Stimulated activated naive CD8-positive, alpha-beta T cell treated with anti-CD3 and anti-CD28 coated beads, Interleukin-15, Interleukin-2, amounts not matched to agents 100 ng/mL and 50 ng/mL, for 24 hours (primary cell): ENCODE results near the gene LY6G6D.
A peak's percentile ranks its signal among the peaks of the same experiment; 100 is the strongest.
"Not testable (repeated sequence)": the region's sequence is repeated elsewhere in the genome, so short reads cannot be mapped to it uniquely, and the experiment has no call there.

Source experiments
- H3K27ac Mint-ChIP-seq: one replicate; pipeline ENCODE4 v1.8.0; 2021; ENCODE audit warnings: mild to moderate bottlenecking, mixed read lengths
- H3K27me3 Mint-ChIP-seq: one replicate; pipeline ENCODE4 v1.8.0; 2021; ENCODE audit warnings: mixed read lengths
- H3K36me3 Mint-ChIP-seq: one replicate; pipeline ENCODE4 v1.8.0; 2021; ENCODE audit warnings: low read depth, mixed read lengths
- H3K4me1 Mint-ChIP-seq: one replicate; pipeline ENCODE4 v1.8.0; 2021; ENCODE audit warnings: low read depth, mixed read lengths
- H3K4me3 Mint-ChIP-seq: one replicate; pipeline ENCODE4 v1.8.0; 2021; ENCODE audit warnings: mild to moderate bottlenecking, mixed read lengths
- H3K9me3 Mint-ChIP-seq: one replicate; pipeline ENCODE4 v1.8.0; 2021; ENCODE audit warnings: mixed read lengths

Gene LY6G6D

DNA sequence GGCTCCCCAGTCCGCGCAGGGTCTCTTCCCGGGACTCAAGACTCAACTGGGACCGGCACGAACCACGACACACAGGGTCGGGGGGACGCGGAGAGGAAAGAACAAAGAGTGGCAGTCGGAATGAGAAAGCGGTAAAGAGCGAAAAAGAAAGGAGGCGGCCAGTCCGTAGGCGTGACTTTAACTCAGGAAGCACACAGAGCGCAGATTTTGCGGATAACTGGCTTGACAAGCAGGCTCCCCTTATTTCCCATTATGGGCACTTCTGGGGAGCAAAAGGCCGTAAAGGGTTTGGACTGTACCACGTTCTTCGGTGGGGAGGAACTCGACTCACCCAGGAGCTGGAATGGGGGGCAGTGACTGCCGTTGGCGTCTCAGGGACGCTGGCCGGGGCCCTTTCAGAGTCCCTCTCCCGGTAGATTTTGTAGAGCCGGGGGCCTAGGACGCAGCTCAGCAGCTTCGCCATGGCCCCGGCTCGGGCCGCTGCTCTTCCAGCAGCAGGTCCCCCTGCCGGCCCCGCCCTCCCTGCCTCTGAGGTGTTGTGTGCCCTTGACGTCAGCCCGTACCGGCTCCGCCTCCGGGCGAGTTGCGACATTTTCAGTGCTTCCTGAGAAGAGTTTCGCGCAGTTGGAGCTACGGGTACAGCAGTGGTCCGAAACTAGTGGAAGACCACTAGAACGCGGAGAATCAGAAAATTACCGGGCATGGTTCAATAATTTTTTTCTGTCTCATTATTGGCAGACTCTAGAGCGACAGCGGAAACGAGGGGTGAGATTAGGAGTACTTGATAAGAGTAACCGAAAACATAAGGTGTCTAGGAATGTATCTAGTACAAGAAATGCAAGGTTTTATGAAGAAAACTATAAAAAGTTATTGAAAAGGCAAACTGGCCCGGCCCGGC, 12.1 kb upstream of the LY6G6D start, which contains the start of gene ABHD16A:
ABHD16A (minus strand) TSS at position 506 of the 898 bp plus-strand sequence; CDS start at position 463, 43 bp downstream.
- peaks cover 11% of the 10 kb centered on the region for H3K36me3 Mint-ChIP-seq
- peak within 1 kb of the TSS; percentile 100 for H3K4me3 Mint-ChIP-seq
- no peaks in the 10 kb centered on the region for H3K27me3 Mint-ChIP-seq
- peaks cover 22% of the 10 kb centered on the region for H3K4me1 Mint-ChIP-seq
- H3K27ac Mint-ChIP-seq = peak within 1 kb of the TSS; percentile 98
- no peaks in the 10 kb centered on the region for H3K9me3 Mint-ChIP-seq

DNA sequence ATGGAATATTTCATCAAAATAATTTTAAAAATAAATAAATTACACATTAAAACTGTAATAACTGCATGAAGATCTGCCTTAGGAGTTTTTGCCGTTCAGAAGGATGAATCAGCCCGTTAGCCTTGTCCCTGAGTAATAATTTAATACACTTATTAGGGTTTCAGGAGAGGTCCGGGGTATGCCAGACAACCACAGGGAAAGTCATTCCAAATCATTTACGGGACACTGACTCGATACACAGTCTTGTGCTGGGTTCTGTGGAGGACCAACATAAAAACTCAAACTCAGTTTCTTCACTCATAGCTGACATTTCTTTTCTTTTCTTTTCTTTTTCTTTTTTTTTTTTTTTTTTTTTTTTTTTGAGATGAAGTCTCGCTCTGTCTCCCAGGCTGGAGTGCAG, 9.2 kb upstream of the LY6G6D start:
- Mint-ChIP-seq H3K4me3 (no peak overlapping the region), H3K9me3 (no peaks in the 10 kb centered on the region), H3K4me1 (peaks cover 23% of the 10 kb centered on the region), H3K27me3 (no peaks in the 10 kb centered on the region), H3K36me3 (peaks cover 4% of the 10 kb centered on the region), H3K27ac (no peak overlapping the region)

DNA sequence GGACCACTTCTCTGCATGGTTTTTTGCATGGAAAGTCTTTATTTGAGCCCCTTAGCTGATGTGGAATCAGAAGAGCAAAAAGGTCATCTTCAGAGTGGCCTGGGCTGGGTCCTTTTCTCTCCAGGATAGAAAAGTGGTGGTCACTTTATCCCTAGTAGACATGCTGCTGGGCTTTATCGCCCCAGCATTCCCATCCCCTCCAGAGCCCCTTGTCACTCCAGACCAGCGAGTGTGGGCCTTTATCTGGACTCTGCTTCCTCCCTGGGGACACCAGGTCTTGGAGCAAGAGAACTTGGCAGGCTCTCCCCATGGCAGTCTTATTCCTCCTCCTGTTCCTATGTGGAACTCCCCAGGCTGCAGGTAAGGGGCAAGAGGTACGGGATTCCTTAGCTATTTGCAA, 8.5 kb upstream of the LY6G6D start, which contains the start of gene LY6G6F:
LY6G6F (plus strand) TSS at position 268 of the 400 bp plus-strand sequence; CDS start at position 309, 41 bp downstream.
- Mint-ChIP-seq H3K36me3 (no peaks in the 10 kb centered on the region), H3K4me3 (no peak within 1 kb of the TSS), H3K27me3 (no peaks in the 10 kb centered on the region), H3K4me1 (peaks cover 22% of the 10 kb centered on the region), H3K27ac (no peak within 1 kb of the TSS), H3K9me3 (no peaks in the 10 kb centered on the region)

DNA sequence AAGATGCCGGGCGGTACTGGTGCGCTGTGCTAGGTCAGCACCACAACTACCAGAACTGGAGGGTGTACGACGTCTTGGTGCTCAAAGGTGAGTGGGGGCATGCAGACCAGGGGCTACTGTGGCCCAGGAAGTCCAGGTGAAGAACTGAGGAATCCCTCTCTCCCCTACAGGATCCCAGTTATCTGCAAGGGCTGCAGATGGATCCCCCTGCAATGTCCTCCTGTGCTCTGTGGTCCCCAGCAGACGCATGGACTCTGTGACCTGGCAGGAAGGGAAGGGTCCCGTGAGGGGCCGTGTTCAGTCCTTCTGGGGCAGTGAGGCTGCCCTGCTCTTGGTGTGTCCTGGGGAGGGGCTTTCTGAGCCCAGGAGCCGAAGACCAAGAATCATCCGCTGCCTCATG, 7.4 kb upstream of the LY6G6D start:
- Mint-ChIP-seq H3K27ac (no peak overlapping the region), H3K9me3 (no peaks in the 10 kb centered on the region)

DNA sequence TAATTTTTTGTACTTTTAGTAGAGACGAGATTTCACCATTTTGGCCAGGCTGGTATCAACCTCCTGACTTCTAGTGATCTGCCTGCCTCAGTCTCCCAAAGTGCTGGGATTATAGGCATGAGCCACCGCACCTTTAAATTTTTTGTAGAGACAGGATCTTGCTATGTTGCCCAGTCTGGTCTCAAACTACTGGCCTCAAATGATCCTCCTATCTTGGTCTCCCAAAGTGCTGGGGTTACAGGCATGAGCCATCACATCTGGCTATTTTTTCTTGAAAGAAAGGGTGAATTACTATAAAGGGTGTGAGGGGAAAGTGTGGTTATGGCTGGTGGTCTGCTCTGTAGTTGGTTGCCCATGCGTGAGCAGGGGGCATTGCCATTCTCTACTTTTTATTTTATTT, 6.9 kb upstream of the LY6G6D start:
- H3K4me3 Mint-ChIP-seq = no peak overlapping the region
- no peaks in the 10 kb centered on the region for H3K27me3 Mint-ChIP-seq
- no peaks in the 10 kb centered on the region for H3K36me3 Mint-ChIP-seq
- no peak overlapping the region for H3K27ac Mint-ChIP-seq
- no peaks in the 10 kb centered on the region for H3K9me3 Mint-ChIP-seq
- peaks cover 14% of the 10 kb centered on the region for H3K4me1 Mint-ChIP-seq

More for the DNA sequence above, 7.4 kb upstream of the LY6G6D start:
- peaks cover 14% of the 10 kb centered on the region for H3K4me1 Mint-ChIP-seq
- H3K36me3 Mint-ChIP-seq = no peaks in the 10 kb centered on the region
- no peak overlapping the region for H3K4me3 Mint-ChIP-seq
- no peaks in the 10 kb centered on the region for H3K27me3 Mint-ChIP-seq

DNA sequence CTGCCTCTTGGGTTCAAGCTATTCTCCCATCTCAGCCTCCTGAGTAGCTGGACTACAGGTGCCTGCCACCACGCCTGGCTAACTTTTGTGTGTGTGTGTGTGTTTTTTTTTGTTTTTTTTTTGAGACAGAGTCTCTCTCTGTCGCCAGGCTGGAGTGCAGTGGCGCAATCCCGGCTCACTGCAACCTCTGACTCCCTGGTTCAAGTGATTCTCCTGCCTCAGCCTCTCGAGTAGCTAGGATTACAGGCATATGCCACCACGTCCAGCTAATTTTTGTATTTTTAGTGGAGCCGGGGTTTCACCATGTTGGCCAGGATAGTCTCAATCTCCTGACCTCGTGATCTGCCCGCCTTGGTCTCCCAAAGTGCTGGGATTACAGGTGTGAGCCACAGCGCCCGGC, 6.0 kb upstream of the LY6G6D start:
- not testable (repeated sequence) for H3K4me3 Mint-ChIP-seq, H3K9me3 Mint-ChIP-seq, H3K27ac Mint-ChIP-seq, H3K36me3 Mint-ChIP-seq, H3K27me3 Mint-ChIP-seq
- H3K4me1 Mint-ChIP-seq = peaks cover 14% of the 10 kb centered on the region

DNA sequence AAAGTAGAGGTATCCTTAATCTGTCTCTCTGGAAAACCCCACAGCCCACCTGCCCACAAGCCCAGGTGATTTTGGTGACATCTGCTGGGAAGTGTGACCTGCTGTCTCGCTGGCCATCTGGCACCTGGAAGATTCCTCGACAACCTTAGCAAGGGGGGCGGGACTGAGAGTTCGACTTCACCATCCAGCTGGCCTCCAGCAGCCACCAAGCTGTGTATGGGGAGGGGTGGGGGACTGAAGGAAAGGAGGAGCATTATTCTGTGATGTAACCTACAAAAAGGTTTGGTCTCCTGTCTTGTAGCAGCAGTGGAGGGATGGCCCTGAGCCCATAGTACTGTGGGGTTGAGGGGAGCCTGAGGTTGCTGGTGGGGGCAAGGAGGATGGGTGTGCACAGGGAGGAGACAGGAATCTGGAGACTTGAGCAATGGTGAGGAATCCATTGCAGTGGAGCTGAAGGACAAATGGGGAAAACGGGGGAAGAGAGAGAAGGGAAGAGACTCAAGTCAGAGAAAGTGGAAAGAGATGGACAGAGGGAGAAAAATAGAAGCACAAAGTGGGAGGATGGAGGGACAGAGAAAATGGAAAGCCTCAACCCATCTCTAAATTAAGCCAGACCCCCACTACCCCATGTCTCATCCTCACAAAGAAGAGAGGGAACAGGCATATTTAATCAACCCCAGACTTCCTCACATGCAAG, 4.5 kb upstream of the LY6G6D start:
- H3K27ac Mint-ChIP-seq = no peak overlapping the region

DNA sequence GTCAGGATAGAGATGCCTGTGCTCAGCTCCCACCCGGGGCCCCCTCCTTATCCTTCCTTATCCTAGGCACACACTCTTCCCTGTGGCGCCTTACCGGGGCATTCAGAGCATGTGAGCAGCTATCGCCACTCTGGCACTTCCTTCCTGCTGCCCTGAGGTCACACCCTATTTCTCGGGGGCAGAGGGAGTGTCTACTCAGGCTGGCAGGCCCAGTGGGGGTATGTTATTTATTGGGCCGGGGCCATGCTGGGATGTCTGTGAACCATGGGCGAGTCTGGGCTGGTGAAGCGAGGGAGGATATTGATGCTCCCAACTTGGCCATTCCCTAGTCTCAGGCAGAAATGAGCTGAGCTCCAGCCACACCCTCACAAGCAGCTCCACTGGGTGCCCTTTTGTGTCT, 3.9 kb upstream of the LY6G6D start:
- Mint-ChIP-seq H3K9me3 (no peaks in the 10 kb centered on the region), H3K27ac (no peak overlapping the region), H3K4me1 (peaks cover 14% of the 10 kb centered on the region), H3K4me3 (no peak overlapping the region), H3K27me3 (no peaks in the 10 kb centered on the region), H3K36me3 (no peaks in the 10 kb centered on the region)

More for the DNA sequence above, 4.5 kb upstream of the LY6G6D start:
- Mint-ChIP-seq H3K27me3 (no peaks in the 10 kb centered on the region), H3K4me3 (no peak overlapping the region), H3K36me3 (no peaks in the 10 kb centered on the region), H3K9me3 (no peaks in the 10 kb centered on the region), H3K4me1 (peaks cover 14% of the 10 kb centered on the region)

DNA sequence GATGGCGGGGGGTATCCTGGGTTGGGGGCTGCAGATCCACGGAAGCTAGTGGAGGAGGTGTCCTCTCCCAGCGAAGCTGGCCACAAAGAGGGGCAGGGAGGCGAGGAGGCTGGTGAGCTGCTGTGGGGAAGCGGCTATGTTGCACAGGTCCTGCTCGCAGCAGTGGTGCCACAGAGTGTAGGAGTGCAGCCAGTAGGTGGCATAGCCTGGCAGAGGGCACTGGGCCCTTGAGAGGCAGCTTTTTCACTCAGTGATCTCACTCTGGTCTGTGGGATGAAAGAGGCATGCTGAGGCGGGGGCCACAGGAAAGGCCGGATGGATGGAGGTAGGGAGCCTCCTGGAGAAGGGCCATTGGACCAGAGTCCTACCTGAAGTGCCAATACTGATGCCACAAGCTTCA, 2.9 kb upstream of the LY6G6D start:
- H3K9me3 Mint-ChIP-seq = no peaks in the 10 kb centered on the region
- H3K4me1 Mint-ChIP-seq = peaks cover 14% of the 10 kb centered on the region
- H3K36me3 Mint-ChIP-seq = no peaks in the 10 kb centered on the region
- H3K27me3 Mint-ChIP-seq = no peaks in the 10 kb centered on the region
- H3K4me3 Mint-ChIP-seq = no peak overlapping the region
- no peak overlapping the region for H3K27ac Mint-ChIP-seq

DNA sequence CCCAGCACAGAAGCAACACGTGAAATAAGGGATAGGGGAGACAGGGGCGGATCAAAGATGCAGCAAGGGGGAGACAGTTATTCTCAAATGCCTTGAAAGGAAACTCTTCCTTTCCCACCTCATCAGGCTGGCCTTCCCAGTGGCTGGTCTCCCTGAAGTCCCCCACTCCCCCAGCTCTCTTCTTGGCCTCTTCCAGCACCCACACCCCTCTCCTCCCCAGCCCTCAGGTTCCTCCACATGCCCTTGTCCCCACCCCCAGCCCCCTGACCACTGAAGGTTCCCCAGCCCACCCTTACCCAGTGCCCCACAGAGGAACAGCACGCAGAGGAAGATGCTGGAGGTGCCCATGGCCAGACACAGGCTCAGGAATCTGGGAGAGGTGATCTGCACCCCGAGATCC, 1.7 kb upstream of the LY6G6D start:
- H3K36me3 Mint-ChIP-seq = no peaks in the 10 kb centered on the region
- H3K4me1 Mint-ChIP-seq = peaks cover 14% of the 10 kb centered on the region
- H3K4me3 Mint-ChIP-seq = no peak overlapping the region
- no peak overlapping the region for H3K27ac Mint-ChIP-seq
- H3K27me3 Mint-ChIP-seq = no peaks in the 10 kb centered on the region
- no peaks in the 10 kb centered on the region for H3K9me3 Mint-ChIP-seq

DNA sequence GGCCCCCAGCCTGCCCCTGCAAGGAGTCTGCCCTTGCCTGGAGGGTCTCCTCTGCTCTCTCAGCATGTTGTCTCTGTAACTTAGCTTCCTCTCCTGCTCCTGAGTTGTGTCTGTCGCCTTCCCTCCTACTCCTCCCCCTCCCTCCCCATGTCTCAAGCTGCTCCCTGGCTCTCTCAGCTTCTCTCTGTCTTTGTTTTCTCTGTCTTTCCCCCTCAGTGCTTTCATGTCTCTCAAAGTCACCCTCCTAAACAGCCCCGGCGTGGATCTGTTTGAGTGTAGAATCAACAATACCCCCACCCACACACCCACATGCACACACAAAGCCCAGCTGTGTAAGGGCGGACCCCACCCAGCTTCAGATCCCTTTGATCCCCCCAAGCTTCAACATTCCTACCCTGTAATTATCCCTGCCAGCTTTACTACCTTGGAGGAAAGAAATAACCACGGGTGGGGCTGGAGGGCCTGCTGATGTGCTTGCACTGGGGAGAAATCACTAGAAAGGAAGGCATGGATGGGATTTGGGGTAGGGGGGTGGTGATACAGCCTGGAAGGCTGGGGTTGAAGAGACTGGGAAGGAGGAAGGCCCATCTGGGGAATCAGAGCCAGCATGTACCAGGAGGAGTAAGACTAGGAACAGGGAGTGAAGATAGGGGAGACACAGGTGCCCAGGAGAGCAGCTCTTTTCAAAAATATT, 1.0 kb upstream of the LY6G6D start:
- Mint-ChIP-seq H3K4me3 (no peak overlapping the region), H3K27me3 (no peaks in the 10 kb centered on the region), H3K36me3 (no peaks in the 10 kb centered on the region), H3K9me3 (no peaks in the 10 kb centered on the region), H3K27ac (no peak overlapping the region), H3K4me1 (peaks cover 14% of the 10 kb centered on the region)

DNA sequence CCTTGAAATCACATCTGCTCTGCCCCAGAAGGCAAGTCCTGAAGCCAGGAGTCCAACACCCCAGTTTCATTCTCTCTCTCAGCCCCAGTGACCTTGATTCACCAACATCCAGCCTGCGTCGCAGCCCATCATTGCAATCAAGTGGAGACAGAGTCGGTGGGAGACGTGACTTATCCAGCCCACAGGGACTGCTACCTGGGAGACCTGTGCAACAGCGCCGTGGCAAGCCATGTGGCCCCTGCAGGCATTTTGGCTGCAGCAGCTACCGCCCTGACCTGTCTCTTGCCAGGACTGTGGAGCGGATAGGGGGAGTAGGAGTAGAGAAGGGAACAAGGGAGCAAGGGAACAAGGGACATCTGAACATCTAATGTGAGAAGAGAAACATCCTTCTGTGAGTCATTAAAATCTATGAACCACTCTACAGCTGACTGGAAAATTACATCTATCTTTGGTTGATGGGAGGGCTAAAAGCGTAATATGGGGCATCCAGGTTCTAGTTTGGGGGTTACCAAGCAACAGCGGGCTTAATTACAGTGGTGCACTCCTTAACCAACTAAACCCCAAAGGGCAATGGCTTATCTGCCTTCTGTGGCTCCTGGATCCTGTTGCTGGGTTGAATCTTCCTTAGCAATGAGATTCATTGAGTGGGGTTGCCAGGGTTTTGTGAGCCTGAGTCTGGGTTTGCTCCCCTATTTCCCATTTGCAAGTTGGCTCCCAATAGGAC, 2.5 kb downstream of the LY6G6D start:
- Mint-ChIP-seq H3K27ac (no peak overlapping the region), H3K4me1 (peaks cover 7% of the 10 kb centered on the region), H3K36me3 (no peaks in the 10 kb centered on the region), H3K27me3 (no peaks in the 10 kb centered on the region), H3K9me3 (no peaks in the 10 kb centered on the region), H3K4me3 (no peak overlapping the region)

DNA sequence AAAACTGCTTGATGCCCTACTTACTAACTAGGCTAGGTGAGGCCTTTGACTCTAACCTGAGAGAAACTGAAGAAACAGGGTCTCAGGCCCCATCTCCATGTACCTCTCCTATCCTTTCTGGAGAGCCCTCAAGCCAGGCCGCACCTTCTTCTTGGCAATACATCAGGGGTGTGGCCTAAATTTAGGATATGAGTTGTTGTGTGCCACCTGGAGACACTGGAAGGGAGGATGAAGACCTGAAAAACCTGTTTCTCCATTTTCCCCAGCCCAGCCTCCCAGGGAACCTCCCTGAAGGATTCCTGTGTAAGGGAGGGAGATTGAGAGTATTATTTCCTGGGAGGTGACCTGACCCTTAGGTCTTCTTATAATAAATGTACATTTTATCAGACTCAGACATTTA, 3.1 kb downstream of the LY6G6D start:
- no peaks in the 10 kb centered on the region for H3K36me3 Mint-ChIP-seq

DNA sequence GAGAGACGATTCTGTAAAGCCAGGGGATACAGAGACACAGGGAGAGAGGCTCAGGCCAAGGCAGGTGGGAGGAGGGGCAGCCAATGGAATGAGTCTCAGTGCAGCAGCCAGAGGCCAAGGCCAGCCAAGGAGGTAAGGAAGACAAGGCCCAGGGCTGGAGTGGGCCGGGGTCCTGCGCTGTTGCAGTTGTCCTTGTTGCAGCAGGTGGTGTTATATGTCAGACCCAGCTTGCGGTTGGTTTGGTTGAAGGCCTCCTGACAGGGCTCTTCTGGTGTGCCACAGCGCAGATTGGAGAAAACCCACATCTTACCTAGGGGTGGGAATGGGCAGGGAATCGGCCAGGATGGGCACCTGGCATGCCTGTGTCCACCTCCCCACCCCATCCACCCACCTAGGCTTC, 3.9 kb downstream of the LY6G6D start:
- H3K27me3 Mint-ChIP-seq = no peaks in the 10 kb centered on the region
- no peak overlapping the region for H3K4me3 Mint-ChIP-seq
- H3K9me3 Mint-ChIP-seq = no peaks in the 10 kb centered on the region
- peaks cover 12% of the 10 kb centered on the region for H3K4me1 Mint-ChIP-seq
- H3K36me3 Mint-ChIP-seq = no peaks in the 10 kb centered on the region
- no peak overlapping the region for H3K27ac Mint-ChIP-seq

More for the DNA sequence above, 3.1 kb downstream of the LY6G6D start:
- Mint-ChIP-seq H3K4me1 (peaks cover 8% of the 10 kb centered on the region), H3K9me3 (no peaks in the 10 kb centered on the region), H3K4me3 (no peak overlapping the region), H3K27ac (no peak overlapping the region), H3K27me3 (no peaks in the 10 kb centered on the region)
